Cardiac muscle cell (in vitro differentiated cells and primary cell): Measurements from ENCODE around the gene MCTP1. TPM values are rescaled to one million over a fixed set of nuclear protein-coding genes. Genes with fewer than 3 reads are reported as not detected.

Experiments used
- DNase-seq, 2 donors: peaks; one replicate each; pipeline versions ENCODE4 v3.0.0 to v3.0.0-alpha.2; 2010 to 2017; ENCODE audit warnings: low read depth in 1 of 2, low spot score in 1 of 2
- H3K27ac ChIP-seq: fragments of 200-600 bp; sonication (generic); 2 replicates; pipeline ENCODE4 v1.5.1; 2016
- H3K27me3 ChIP-seq: fragments of 200-600 bp; sonication (generic); 2 replicates; pipeline ENCODE4 v1.6.0; 2016; ENCODE audit warnings: control low read depth
- H3K36me3 ChIP-seq: fragments of 200-600 bp; sonication (generic); 2 replicates; pipeline ENCODE4 v1.5.1; 2016; ENCODE audit warnings: control low read depth
- H3K4me1 ChIP-seq: fragments of 200-600 bp; sonication (generic); 2 replicates; pipeline ENCODE4 v1.8.1; 2017; ENCODE audit warnings: low read depth, mild to moderate bottlenecking, mixed run types
- H3K4me3 ChIP-seq: fragments of 200-600 bp; sonication (generic); 2 replicates; pipeline ENCODE4 v1.5.1; 2016; ENCODE audit warnings: mild to moderate bottlenecking
- H3K9me3 ChIP-seq: fragments of 200-600 bp; sonication (generic); 2 replicates; pipeline ENCODE4 v1.5.1; 2017; ENCODE audit warnings: low read depth, mild to moderate bottlenecking, control low read depth
- CTCF ChIP-seq: IDR thresholded peaks from 2 replicates; pipeline ENCODE4 v1.5.1; 2012; ENCODE audit warnings: low read depth, mild to moderate bottlenecking, low read length
- polyA plus RNA-seq: library from polyadenylated mRNA; unstranded; fragments of >200 nt; fragmentation: Nextera tagmentation; extraction: Ambion mirVana; gene quantifications from 2 replicates; pipeline ENCODE4 v1.2.1, GENCODE V29; 2016
- total RNA-seq: library from RNA; depleted of rRNA; stranded (reverse); fragments of >200 nt; gene quantifications from 2 replicates; pipeline ENCODE4 v1.2.3, GENCODE V29; 2016

The MCTP1 gene
- total and polyA plus RNA-seq, 2 experiments from 2014 or later, result 1.4 TPM; not detected in 1

- Histone ChIP-seq H3K4me3 (no peak overlapping the region), H3K9me3 (no peaks in the 10 kb centered on the region), H3K27ac (no peak overlapping the region), H3K4me1 (no peaks in the 10 kb centered on the region), H3K27me3 (peaks cover 2% of the 10 kb centered on the region), H3K36me3 (no peaks in the 10 kb centered on the region)
- DNase-seq, result no peak
- TF ChIP-seq CTCF, result no peak
Observed at GRCh38 chr5:94782383-94782782, 502.5 kb downstream of the MCTP1 start.

GRCh38 chr5:94779684-94780083 lies 505.2 kb downstream of the MCTP1 start:
- Histone ChIP-seq H3K9me3 (no peaks in the 10 kb centered on the region), H3K27ac (no peak overlapping the region), H3K36me3 (no peaks in the 10 kb centered on the region), H3K4me3 (no peak overlapping the region), H3K4me1 (no peaks in the 10 kb centered on the region), H3K27me3 (peaks cover 2% of the 10 kb centered on the region)
- DNase-seq, result no peak
- no peak for TF ChIP-seq CTCF

- no peak for DNase-seq
- Histone ChIP-seq H3K36me3 (no peaks in the 10 kb centered on the region), H3K9me3 (no peaks in the 10 kb centered on the region), H3K4me3 (no peak overlapping the region), H3K27me3 (no peaks in the 10 kb centered on the region), H3K27ac (no peak overlapping the region), H3K4me1 (no peaks in the 10 kb centered on the region)
- TF ChIP-seq CTCF, result no peak
Observed at GRCh38 chr5:94778732-94779131, 506.2 kb downstream of the MCTP1 start.

- H3K36me3 ChIP-seq, result no peaks in the 10 kb centered on the region
- no peak overlapping the region for H3K27ac ChIP-seq
- H3K4me3 ChIP-seq, result no peak overlapping the region
- no peak for TF ChIP-seq CTCF
- H3K9me3 ChIP-seq, result no peaks in the 10 kb centered on the region
- DNase-seq, result no peak
- H3K4me1 ChIP-seq, result no peaks in the 10 kb centered on the region
- H3K27me3 ChIP-seq, result no peaks in the 10 kb centered on the region
Observed at GRCh38 chr5:94778299-94778698, 506.6 kb downstream of the MCTP1 start.

GRCh38 chr5:94777056-94777880 lies 507.6 kb downstream of the MCTP1 start:
- no peaks in the 10 kb centered on the region for H3K4me1 ChIP-seq
- no peak for TF ChIP-seq CTCF
- no peaks in the 10 kb centered on the region for H3K36me3 ChIP-seq
- H3K4me3 ChIP-seq, result no peak overlapping the region
- no peaks in the 10 kb centered on the region for H3K9me3 ChIP-seq
- no peak for DNase-seq
- H3K27me3 ChIP-seq, result no peaks in the 10 kb centered on the region
- H3K27ac ChIP-seq, result no peak overlapping the region
